ENCODE data around the gene BORCS6. TPM values are rescaled to one million over a fixed set of nuclear protein-coding genes. Genes with fewer than 3 reads are reported as not detected.

The BORCS6 gene
- total and polyA plus RNA-seq, 2 of the 13 experiments (the other 11 are each of a cell fraction or from before 2014, with no cell fraction given): 2.0 to 5.1 TPM

DNA sequence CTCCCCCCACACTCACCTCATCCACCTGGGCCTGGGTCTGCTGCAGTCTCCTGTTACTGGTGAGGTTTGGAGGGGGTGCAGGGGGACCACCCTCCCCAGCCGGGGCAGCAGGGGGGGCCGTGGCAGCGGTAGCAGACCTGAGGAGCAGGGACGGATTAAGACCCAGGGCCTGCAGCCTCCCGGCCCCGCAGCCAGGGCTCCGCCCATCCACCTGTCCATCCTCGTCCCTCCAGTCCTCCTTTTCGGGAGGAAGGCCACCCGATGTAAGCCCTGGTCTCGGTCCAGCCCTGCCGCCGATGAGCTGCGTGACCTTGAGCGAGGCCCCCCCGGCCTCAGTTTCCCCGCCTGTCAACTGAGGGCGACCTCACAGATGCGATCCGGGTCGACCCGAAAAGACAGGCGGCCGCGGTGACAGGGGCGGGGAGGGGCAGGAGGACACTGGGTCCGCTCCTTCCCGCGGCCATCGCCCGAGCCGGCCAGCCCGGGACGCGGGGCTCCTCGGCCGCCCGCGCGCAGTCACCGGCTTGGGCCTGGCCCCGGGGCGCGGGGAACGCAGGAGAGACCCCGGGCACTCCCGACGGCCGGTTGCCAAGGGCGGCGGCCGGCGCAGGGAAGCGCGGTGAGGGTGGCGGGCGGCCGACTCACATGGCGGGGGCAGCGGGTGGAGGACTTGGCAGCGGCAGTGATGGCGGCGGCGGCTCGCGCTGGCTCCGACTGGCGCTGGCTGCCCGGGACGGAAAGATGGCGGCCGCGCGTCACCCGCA lies 27.6 kb downstream of the BORCS6 start, which contains the start of gene VAMP2 (continued):
- peak; percentile 67; the same call in 1 of the 2 replicates for TF ChIP-seq DNMT1 (CRISPR knock-in tag; IDR thresholded peaks at IDR 0.05)
- no peak for TF ChIP-seq ZNF124 (CRISPR knock-in tag; IDR thresholded peaks at IDR 0.05)
- peak; percentile 41; the same call in 1 of the 3 replicates for TF ChIP-seq MXI1 (IDR thresholded peaks at IDR 0.05; ENCODE audit: borderline replicate concordance, low read depth, low read length)
- TF ChIP-seq, protein P1, sequence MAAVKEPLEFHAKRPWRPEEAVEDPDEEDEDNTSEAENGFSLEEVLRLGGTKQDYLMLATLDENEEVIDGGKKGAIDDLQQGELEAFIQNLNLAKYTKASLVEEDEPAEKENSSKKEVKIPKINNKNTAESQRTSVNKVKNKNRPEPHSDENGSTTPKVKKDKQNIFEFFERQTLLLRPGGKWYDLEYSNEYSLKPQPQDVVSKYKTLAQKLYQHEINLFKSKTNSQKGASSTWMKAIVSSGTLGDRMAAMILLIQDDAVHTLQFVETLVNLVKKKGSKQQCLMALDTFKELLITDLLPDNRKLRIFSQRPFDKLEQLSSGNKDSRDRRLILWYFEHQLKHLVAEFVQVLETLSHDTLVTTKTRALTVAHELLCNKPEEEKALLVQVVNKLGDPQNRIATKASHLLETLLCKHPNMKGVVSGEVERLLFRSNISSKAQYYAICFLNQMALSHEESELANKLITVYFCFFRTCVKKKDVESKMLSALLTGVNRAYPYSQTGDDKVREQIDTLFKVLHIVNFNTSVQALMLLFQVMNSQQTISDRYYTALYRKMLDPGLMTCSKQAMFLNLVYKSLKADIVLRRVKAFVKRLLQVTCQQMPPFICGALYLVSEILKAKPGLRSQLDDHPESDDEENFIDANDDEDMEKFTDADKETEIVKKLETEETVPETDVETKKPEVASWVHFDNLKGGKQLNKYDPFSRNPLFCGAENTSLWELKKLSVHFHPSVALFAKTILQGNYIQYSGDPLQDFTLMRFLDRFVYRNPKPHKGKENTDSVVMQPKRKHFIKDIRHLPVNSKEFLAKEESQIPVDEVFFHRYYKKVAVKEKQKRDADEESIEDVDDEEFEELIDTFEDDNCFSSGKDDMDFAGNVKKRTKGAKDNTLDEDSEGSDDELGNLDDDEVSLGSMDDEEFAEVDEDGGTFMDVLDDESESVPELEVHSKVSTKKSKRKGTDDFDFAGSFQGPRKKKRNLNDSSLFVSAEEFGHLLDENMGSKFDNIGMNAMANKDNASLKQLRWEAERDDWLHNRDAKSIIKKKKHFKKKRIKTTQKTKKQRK (IDR thresholded peaks at IDR 0.05; ENCODE audit: low read length): no peak
- TF ChIP-seq ASH2L (IDR thresholded peaks at IDR 0.05; ENCODE audit: insufficient read length, low read depth, low read length): peak; percentile 52
- TF ChIP-seq GLI4 (CRISPR knock-in tag; IDR thresholded peaks at IDR 0.05; ENCODE audit: borderline replicate concordance): 0 out of 2 replicates have a peak, but pooled peaks have one; percentile 35
- 0 out of 2 replicates have a peak, but pooled peaks have one; percentile 73 for TF ChIP-seq ZNF513 (CRISPR knock-in tag; conservative IDR thresholded peaks at IDR 0.05)
- TF ChIP-seq BCL3 (CRISPR knock-in tag; IDR thresholded peaks at IDR 0.05): peak; percentile 79; the same call in 1 of the 2 replicates
- TF ChIP-seq ZNF329 (CRISPR knock-in tag; IDR thresholded peaks at IDR 0.05; ENCODE audit: low read depth): peak; percentile 37; the same call in 1 of the 2 replicates
- TF ChIP-seq, protein P2, sequence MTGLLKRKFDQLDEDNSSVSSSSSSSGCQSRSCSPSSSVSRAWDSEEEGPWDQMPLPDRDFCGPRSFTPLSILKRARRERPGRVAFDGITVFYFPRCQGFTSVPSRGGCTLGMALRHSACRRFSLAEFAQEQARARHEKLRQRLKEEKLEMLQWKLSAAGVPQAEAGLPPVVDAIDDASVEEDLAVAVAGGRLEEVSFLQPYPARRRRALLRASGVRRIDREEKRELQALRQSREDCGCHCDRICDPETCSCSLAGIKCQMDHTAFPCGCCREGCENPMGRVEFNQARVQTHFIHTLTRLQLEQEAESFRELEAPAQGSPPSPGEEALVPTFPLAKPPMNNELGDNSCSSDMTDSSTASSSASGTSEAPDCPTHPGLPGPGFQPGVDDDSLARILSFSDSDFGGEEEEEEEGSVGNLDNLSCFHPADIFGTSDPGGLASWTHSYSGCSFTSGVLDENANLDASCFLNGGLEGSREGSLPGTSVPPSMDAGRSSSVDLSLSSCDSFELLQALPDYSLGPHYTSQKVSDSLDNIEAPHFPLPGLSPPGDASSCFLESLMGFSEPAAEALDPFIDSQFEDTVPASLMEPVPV (CRISPR knock-in tag; IDR thresholded peaks at IDR 0.05): 0 out of 2 replicates have a peak, but pooled peaks have one; percentile 78
- TF ChIP-seq ZNF75D (CRISPR knock-in tag; IDR thresholded peaks at IDR 0.05; ENCODE audit: borderline replicate concordance): no peak
- peak; percentile 50; the same call in 1 of the 2 replicates for TF ChIP-seq ZNF343 (CRISPR knock-in tag; IDR thresholded peaks at IDR 0.05)
- peak; percentile 66 for TF ChIP-seq ZNF441 (CRISPR knock-in tag; IDR thresholded peaks at IDR 0.05; ENCODE audit: borderline replicate concordance)
- 0 out of 2 replicates have a peak, but pooled peaks have one; percentile 23 for TF ChIP-seq ZNF138 (CRISPR knock-in tag; IDR thresholded peaks at IDR 0.05; ENCODE audit: low read depth)
- peak; percentile 51 for TF ChIP-seq AGO2 (optimal IDR thresholded peaks at IDR 0.05; ENCODE audit: low read depth, low read length)
- TF ChIP-seq ZNF3 (CRISPR knock-in tag; IDR thresholded peaks at IDR 0.05): no peak
- TF ChIP-seq MED8 (CRISPR knock-in tag; IDR thresholded peaks at IDR 0.05; ENCODE audit: insufficient replicate concordance): no peak
- peak; percentile 29; the same call in 1 of the 2 replicates for TF ChIP-seq PAX8 (CRISPR knock-in tag; IDR thresholded peaks at IDR 0.05; ENCODE audit: borderline replicate concordance)
- no peak for TF ChIP-seq ZNF883 (CRISPR knock-in tag; IDR thresholded peaks at IDR 0.05; ENCODE audit: not compliant biosample characterization)
- peak; percentile 54; the same call in 1 of the 2 replicates for TF ChIP-seq SPEN (CRISPR knock-in tag; IDR thresholded peaks at IDR 0.05; ENCODE audit: low read depth)

Measured in HepG2 (cell line).